Central memory CD8-positive, alpha-beta T cell (primary cell): Measurements from ENCODE around the gene WDPCP.

Experiments used
- ATAC-seq: fragments of 150-1000 bp; cut with Tn5 transposase; replicated peaks from 2 replicates; pipeline ENCODE4 v1.10.0; 2022; ENCODE audit warnings: mild to moderate bottlenecking, moderate FRiP score, moderate number of reproducible peaks; ENCODE audit not compliant: poor library complexity, severe bottlenecking; ENCODE audit errors: extremely low read depth
- DNase-seq, 2 donors: peaks; one replicate each; pipeline ENCODE4 v3.0.0; 2021; ENCODE audit warnings: low spot score in 2 of 2
- H3K27ac Mint-ChIP-seq: one replicate; pipeline ENCODE4 v1.8.0; 2022; ENCODE audit warnings: low read depth, mild to moderate bottlenecking, moderate library complexity, mixed read lengths
- H3K27me3 Mint-ChIP-seq: one replicate; pipeline ENCODE4 v1.8.0; 2022; ENCODE audit warnings: mixed read lengths
- H3K36me3 Mint-ChIP-seq: one replicate; pipeline ENCODE4 v1.8.0; 2022; ENCODE audit warnings: mild to moderate bottlenecking, moderate library complexity, mixed read lengths; ENCODE audit not compliant: insufficient read depth
- H3K4me1 Mint-ChIP-seq: one replicate; pipeline ENCODE4 v1.8.0; 2022; ENCODE audit warnings: mixed read lengths
- H3K4me3 Mint-ChIP-seq: one replicate; pipeline ENCODE4 v1.8.0; 2022; ENCODE audit warnings: mild to moderate bottlenecking, moderate library complexity, mixed read lengths
- H3K9me3 Mint-ChIP-seq: one replicate; pipeline ENCODE4 v1.8.0; 2022; ENCODE audit warnings: mixed read lengths

WDPCP gene

GRCh38 chr2:63127594-63127993 is 460.7 kb downstream of the WDPCP start:
- no peaks in the 10 kb centered on the region for H3K27me3 Mint-ChIP-seq
- DNase-seq = no peak
- no peak overlapping the region for H3K27ac Mint-ChIP-seq
- no peak for ATAC-seq
- no peaks in the 10 kb centered on the region for H3K4me1 Mint-ChIP-seq
- H3K4me3 Mint-ChIP-seq = no peak overlapping the region
- H3K36me3 Mint-ChIP-seq = no peaks in the 10 kb centered on the region
- H3K9me3 Mint-ChIP-seq = peaks cover 24% of the 10 kb centered on the region

- no peaks in the 10 kb centered on the region for H3K36me3 Mint-ChIP-seq
- no peak for DNase-seq
- no peak overlapping the region for H3K27ac Mint-ChIP-seq
- H3K4me1 Mint-ChIP-seq = no peaks in the 10 kb centered on the region
- H3K27me3 Mint-ChIP-seq = no peaks in the 10 kb centered on the region
- no peak overlapping the region for H3K4me3 Mint-ChIP-seq
- no peak for ATAC-seq
- H3K9me3 Mint-ChIP-seq = peaks cover under 1% of the 10 kb centered on the region
Observed at GRCh38 chr2:63124850-63125249, 463.4 kb downstream of the WDPCP start.

GRCh38 chr2:63124218-63124617 is 464.1 kb downstream of the WDPCP start:
- no peak overlapping the region for H3K27ac Mint-ChIP-seq
- H3K27me3 Mint-ChIP-seq = no peaks in the 10 kb centered on the region
- ATAC-seq (no peak), DNase-seq (no peak)
- H3K4me3 Mint-ChIP-seq = no peak overlapping the region
- H3K9me3 Mint-ChIP-seq = no peaks in the 10 kb centered on the region
- H3K36me3 Mint-ChIP-seq = no peaks in the 10 kb centered on the region
- no peaks in the 10 kb centered on the region for H3K4me1 Mint-ChIP-seq

- no peaks in the 10 kb centered on the region for H3K27me3 Mint-ChIP-seq
- no peak overlapping the region for H3K27ac Mint-ChIP-seq
- no peaks in the 10 kb centered on the region for H3K4me1 Mint-ChIP-seq
- H3K36me3 Mint-ChIP-seq = no peaks in the 10 kb centered on the region
- DNase-seq (no peak), ATAC-seq (no peak)
- H3K4me3 Mint-ChIP-seq = no peak overlapping the region
- no peaks in the 10 kb centered on the region for H3K9me3 Mint-ChIP-seq
Observed at GRCh38 chr2:63122921-63123320, 465.4 kb downstream of the WDPCP start.

- no peaks in the 10 kb centered on the region for H3K36me3 Mint-ChIP-seq
- no peaks in the 10 kb centered on the region for H3K9me3 Mint-ChIP-seq
- no peaks in the 10 kb centered on the region for H3K4me1 Mint-ChIP-seq
- no peak overlapping the region for H3K27ac Mint-ChIP-seq
- no peak overlapping the region for H3K4me3 Mint-ChIP-seq
- DNase-seq (no peak), ATAC-seq (no peak)
- no peaks in the 10 kb centered on the region for H3K27me3 Mint-ChIP-seq
Observed at GRCh38 chr2:63121055-63121834, 467.0 kb downstream of the WDPCP start.

GRCh38 chr2:63118821-63119220 is 469.5 kb downstream of the WDPCP start:
- no peak overlapping the region for H3K27ac Mint-ChIP-seq
- no peak for ATAC-seq
- H3K4me1 Mint-ChIP-seq = no peaks in the 10 kb centered on the region
- no peaks in the 10 kb centered on the region for H3K36me3 Mint-ChIP-seq
- H3K4me3 Mint-ChIP-seq = no peak overlapping the region
- peaks cover 9% of the 10 kb centered on the region for H3K9me3 Mint-ChIP-seq
- DNase-seq = no peak
- no peaks in the 10 kb centered on the region for H3K27me3 Mint-ChIP-seq

GRCh38 chr2:63104482-63104881 is 483.8 kb downstream of the WDPCP start:
- ATAC-seq = no peak

GRCh38 chr2:63101954-63102353 is 486.3 kb downstream of the WDPCP start:
- Mint-ChIP-seq H3K9me3 (peaks cover 12% of the 10 kb centered on the region), H3K27me3 (peaks cover 11% of the 10 kb centered on the region), H3K4me3 (no peak overlapping the region), H3K27ac (no peak overlapping the region), H3K36me3 (no peaks in the 10 kb centered on the region), H3K4me1 (no peaks in the 10 kb centered on the region)
- DNase-seq (no peak), ATAC-seq (no peak)

More at GRCh38 chr2:63104482-63104881, 483.8 kb downstream of the WDPCP start:
- no peaks in the 10 kb centered on the region for H3K4me1 Mint-ChIP-seq
- peaks cover 12% of the 10 kb centered on the region for H3K9me3 Mint-ChIP-seq
- H3K27me3 Mint-ChIP-seq = peaks cover 16% of the 10 kb centered on the region
- H3K36me3 Mint-ChIP-seq = peaks cover 2% of the 10 kb centered on the region
- H3K27ac Mint-ChIP-seq = no peak overlapping the region
- H3K4me3 Mint-ChIP-seq = no peak overlapping the region
- DNase-seq = no peak

- Mint-ChIP-seq H3K27me3 (peaks cover 10% of the 10 kb centered on the region), H3K9me3 (peaks cover 4% of the 10 kb centered on the region), H3K4me1 (no peaks in the 10 kb centered on the region), H3K36me3 (peaks cover 1% of the 10 kb centered on the region), H3K4me3 (no peak overlapping the region), H3K27ac (no peak overlapping the region)
- DNase-seq = no peak
- ATAC-seq = no peak
Observed at GRCh38 chr2:63099032-63099431, 489.2 kb downstream of the WDPCP start.

GRCh38 chr2:63096491-63096890 is 491.8 kb downstream of the WDPCP start:
- Mint-ChIP-seq H3K27ac (no peak overlapping the region), H3K4me1 (no peaks in the 10 kb centered on the region), H3K27me3 (peaks cover 34% of the 10 kb centered on the region), H3K4me3 (no peak overlapping the region), H3K36me3 (peaks cover 1% of the 10 kb centered on the region), H3K9me3 (peaks cover 4% of the 10 kb centered on the region)
- no peak for ATAC-seq
- no peak for DNase-seq

- DNase-seq (no peak), ATAC-seq (no peak)
- no peak overlapping the region for H3K4me3 Mint-ChIP-seq
- no peaks in the 10 kb centered on the region for H3K4me1 Mint-ChIP-seq
- H3K9me3 Mint-ChIP-seq = peaks cover 4% of the 10 kb centered on the region
- peaks cover 1% of the 10 kb centered on the region for H3K36me3 Mint-ChIP-seq
- H3K27ac Mint-ChIP-seq = no peak overlapping the region
- H3K27me3 Mint-ChIP-seq = peaks cover 44% of the 10 kb centered on the region
Observed at GRCh38 chr2:63093502-63093901, 494.8 kb downstream of the WDPCP start.

- peaks cover 44% of the 10 kb centered on the region for H3K27me3 Mint-ChIP-seq
- ATAC-seq (no peak), DNase-seq (no peak)
- no peaks in the 10 kb centered on the region for H3K4me1 Mint-ChIP-seq
- H3K4me3 Mint-ChIP-seq = no peak overlapping the region
- H3K9me3 Mint-ChIP-seq = peaks cover 4% of the 10 kb centered on the region
- H3K36me3 Mint-ChIP-seq = peaks cover 1% of the 10 kb centered on the region
- H3K27ac Mint-ChIP-seq = no peak overlapping the region
Observed at GRCh38 chr2:63092857-63093256, 495.4 kb downstream of the WDPCP start.

- Mint-ChIP-seq H3K27me3 (peaks cover 44% of the 10 kb centered on the region), H3K27ac (no peak overlapping the region), H3K9me3 (peaks cover 4% of the 10 kb centered on the region), H3K4me3 (no peak overlapping the region), H3K4me1 (no peaks in the 10 kb centered on the region), H3K36me3 (peaks cover 1% of the 10 kb centered on the region)
- no peak for ATAC-seq
- no peak for DNase-seq
Observed at GRCh38 chr2:63092401-63092800, 495.9 kb downstream of the WDPCP start.
